H9 (cell line): ENCODE data around the gene TACR3. TPM values are rescaled to one million over a fixed set of nuclear protein-coding genes. Genes with fewer than 3 reads are reported as not detected.

Experiments
- DNase-seq: peaks from one replicate; pipeline ENCODE4 v3.0.0-alpha.2; 2017
- H2AFZ ChIP-seq: one replicate; pipeline ENCODE4 v1.6.1; 2013; ENCODE audit warnings: mild to moderate bottlenecking, low read length, control low read depth, moderate library complexity
- H2AK5ac ChIP-seq: 2 replicates; pipeline ENCODE4 v1.6.1; 2013; ENCODE audit warnings: low read length, control low read depth, mixed read lengths; ENCODE audit not compliant: insufficient read length
- H2BK120ac ChIP-seq: one replicate; pipeline ENCODE4 v1.6.1; 2013; ENCODE audit warnings: low read depth, mild to moderate bottlenecking, low read length, control low read depth, inconsistent platforms; ENCODE audit not compliant: poor library complexity, severe bottlenecking
- H2BK12ac ChIP-seq: 2 replicates; pipeline ENCODE4 v1.6.1; 2013; ENCODE audit warnings: low read length, control low read depth, mixed read lengths, low read depth; ENCODE audit not compliant: insufficient read length
- H2BK15ac ChIP-seq: 2 replicates; pipeline ENCODE4 v1.6.1; 2013; ENCODE audit warnings: low read depth, low read length, control low read depth
- H2BK20ac ChIP-seq: one replicate; pipeline ENCODE4 v1.6.1; 2013; ENCODE audit warnings: low read depth, mild to moderate bottlenecking, low read length, control low read depth, inconsistent platforms; ENCODE audit not compliant: poor library complexity, severe bottlenecking
- H2BK5ac ChIP-seq: 2 replicates; pipeline ENCODE4 v1.6.1; 2013; ENCODE audit warnings: low read length, control low read depth, mixed read lengths; ENCODE audit not compliant: insufficient read length
- H3K14ac ChIP-seq: 2 replicates; pipeline ENCODE4 v1.6.1; 2013; ENCODE audit warnings: low read length, control low read depth; ENCODE audit not compliant: insufficient read depth
- H3K18ac ChIP-seq: 2 replicates; pipeline ENCODE4 v1.6.1; 2013; ENCODE audit warnings: low read depth, mild to moderate bottlenecking, mixed read lengths, low read length, control low read depth; ENCODE audit not compliant: insufficient read length
- H3K23ac ChIP-seq: 2 replicates; pipeline ENCODE4 v1.6.1; 2013; ENCODE audit warnings: low read length, control low read depth, mixed read lengths, low read depth; ENCODE audit not compliant: insufficient read length
- H3K23me2 ChIP-seq: 2 replicates; pipeline ENCODE4 v1.6.1; 2013; ENCODE audit warnings: low read depth, mild to moderate bottlenecking, mixed read lengths, low read length, control low read depth; ENCODE audit not compliant: insufficient read length, poor library complexity, severe bottlenecking
- H3K27ac ChIP-seq: 2 replicates; pipeline ENCODE4 v1.5.1; 2013; ENCODE audit warnings: low read length, control low read depth, mixed read lengths, low read depth; ENCODE audit not compliant: insufficient read length
- H3K27me3 ChIP-seq: 2 replicates; pipeline ENCODE4 v1.6.1; 2013; ENCODE audit warnings: low read length, control low read depth, inconsistent platforms; ENCODE audit not compliant: insufficient read depth
- H3K4ac ChIP-seq: 2 replicates; pipeline ENCODE4 v1.6.1; 2013; ENCODE audit warnings: low read depth, mild to moderate bottlenecking, control low read depth, inconsistent platforms, low read length, moderate library complexity
- H3K4me1 ChIP-seq: 2 replicates; pipeline ENCODE4 v1.6.1; 2013; ENCODE audit warnings: low read length, control low read depth, inconsistent platforms; ENCODE audit not compliant: insufficient read depth
- H3K4me2 ChIP-seq: 2 replicates; pipeline ENCODE4 v1.6.1; 2013; ENCODE audit warnings: low read length, control low read depth, mixed read lengths; ENCODE audit not compliant: insufficient read length, insufficient read depth
- H3K56ac ChIP-seq: 2 replicates; pipeline ENCODE4 v1.6.1; 2013; ENCODE audit warnings: low read depth, mild to moderate bottlenecking, mixed read lengths, low read length, control low read depth; ENCODE audit not compliant: insufficient read length
- H3K79me1 ChIP-seq: 2 replicates; pipeline ENCODE4 v1.6.1; 2013; ENCODE audit warnings: low read depth, mild to moderate bottlenecking, moderate library complexity, low read length, control low read depth, inconsistent platforms; ENCODE audit not compliant: insufficient read depth, poor library complexity, severe bottlenecking
- H3K79me2 ChIP-seq: 2 replicates; pipeline ENCODE4 v1.6.1; 2013; ENCODE audit warnings: low read length, control low read depth, inconsistent platforms; ENCODE audit not compliant: insufficient read depth
- H3K9ac ChIP-seq: 2 replicates; pipeline ENCODE4 v1.6.1; 2013; ENCODE audit warnings: low read length, control low read depth, mixed read lengths; ENCODE audit not compliant: insufficient read length; ENCODE audit errors: extremely low read depth
- H3K9me3 ChIP-seq: one replicate; pipeline ENCODE4 v1.6.1; 2013; ENCODE audit warnings: low read depth, low read length, inconsistent platforms; ENCODE audit not compliant: control insufficient read depth
- H3T11ph ChIP-seq: one replicate; pipeline ENCODE4 v1.6.1; 2013; ENCODE audit warnings: mild to moderate bottlenecking, low read length, control low read depth, inconsistent platforms
- H4K20me1 ChIP-seq: one replicate; pipeline ENCODE4 v1.6.1; 2013; ENCODE audit not compliant: control insufficient read depth, insufficient read length, insufficient read depth
- H4K5ac ChIP-seq: 2 replicates; pipeline ENCODE4 v1.6.1; 2013; ENCODE audit warnings: low read depth, mild to moderate bottlenecking, mixed read lengths, low read length, control low read depth; ENCODE audit not compliant: insufficient read length
- H4K8ac ChIP-seq: replicated peaks from 2 replicates; pipeline ENCODE4 v1.6.1; 2013; ENCODE audit warnings: low read length, control low read depth, mixed read lengths, low read depth; ENCODE audit not compliant: insufficient read length
- H4K91ac ChIP-seq: 2 replicates; pipeline ENCODE4 v1.6.1; 2013; ENCODE audit warnings: low read depth, mild to moderate bottlenecking, moderate library complexity, mixed read lengths, low read length, control low read depth; ENCODE audit not compliant: insufficient read length
- H3K27ac Mint-ChIP-seq, 3 experiments: 2 replicates in 2 of 3; 3 replicates in 1 of 3; pipeline ENCODE4 v1.8.0; 2020 to 2021; ENCODE audit warnings: mixed read lengths in 3 of 3, mild to moderate bottlenecking in 1 of 3, moderate library complexity in 1 of 3
- H3K27me3 Mint-ChIP-seq: 2 replicates; pipeline ENCODE4 v1.8.0; 2021; ENCODE audit warnings: low read depth, mild to moderate bottlenecking, moderate library complexity, mixed read lengths
- H3K36me3 Mint-ChIP-seq, 3 experiments: 2 replicates in 2 of 3; 3 replicates in 1 of 3; pipeline ENCODE4 v1.8.0; 2020 to 2021; ENCODE audit warnings: low read depth in 3 of 3, mixed read lengths in 3 of 3; ENCODE audit not compliant: insufficient read depth in 1 of 3
- H3K4me1 Mint-ChIP-seq, 2 experiments: 2 replicates each; pipeline ENCODE4 v1.8.0; 2020; ENCODE audit warnings: mixed read lengths in 2 of 2
- H3K4me3 Mint-ChIP-seq, 2 experiments: 2 replicates in 1 of 2; 3 replicates in 1 of 2; pipeline ENCODE4 v1.8.0; 2020 to 2021; ENCODE audit warnings: mild to moderate bottlenecking in 2 of 2, mixed read lengths in 2 of 2, moderate library complexity in 1 of 2
- H3K9me3 Mint-ChIP-seq, 2 experiments: 2 replicates in 1 of 2; 3 replicates in 1 of 2; pipeline ENCODE4 v1.8.0; 2020; ENCODE audit warnings: mild to moderate bottlenecking in 2 of 2, mixed read lengths in 2 of 2, moderate library complexity in 1 of 2
- CTCF ChIP-seq: fragments of 200-600 bp; sonication (generic); conservative IDR thresholded peaks from 3 replicates; pipeline ENCODE4 v1.8.0; 2021; ENCODE audit warnings: antibody characterized with exemption, mild to moderate bottlenecking
- total RNA-seq: library from RNA; stranded (reverse); gene quantifications from 2 replicates; pipeline ENCODE4 v1.2.1, GENCODE V29; 2021

The TACR3 gene
- total RNA-seq, 1 experiment from 2014 or later = 0.44 TPM

DNA sequence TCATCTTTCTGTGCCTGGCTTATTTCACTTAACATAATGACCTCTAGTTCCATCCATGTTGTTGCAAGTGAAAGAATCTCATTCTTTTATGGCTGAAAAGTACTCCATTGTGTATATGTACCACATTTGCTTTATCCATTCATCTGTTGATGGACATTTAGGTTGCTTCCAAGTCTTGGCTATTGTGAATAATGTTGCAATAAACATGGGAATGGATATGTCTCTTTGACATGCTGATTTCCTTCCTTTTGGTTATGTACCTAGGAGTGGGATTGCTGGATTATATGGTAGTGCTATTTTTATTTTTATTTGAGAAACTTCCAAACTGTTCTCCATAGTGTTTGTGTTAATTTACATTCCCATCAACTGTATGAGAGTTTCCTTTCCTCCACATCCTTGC, 71.2 kb downstream of the TACR3 start:
- Mint-ChIP-seq H3K27me3 (no peaks in the 10 kb centered on the region), H3K4me3 (no peak overlapping the region), H3K36me3 (peaks cover 0 to 4% (median 0%) of the 10 kb centered on the region in 3 experiments; a peak in 1 of 7 replicates), H3K4me1 (no peaks in the 10 kb centered on the region), H3K27ac (no peak overlapping the region), H3K9me3 (peaks cover 0 to 2% of the 10 kb centered on the region in 2 experiments; a peak in 1 of 5 replicates)
- Histone ChIP-seq H2BK5ac (no peak overlapping the region), H3T11ph (no peak overlapping the region), H3K23ac (no peak overlapping the region), H3K27ac (no peak overlapping the region), H3K79me2 (no peaks in the 10 kb centered on the region), H3K14ac (no peak overlapping the region), H3K18ac (no peak overlapping the region), H2BK12ac (no peak overlapping the region), H3K4me1 (no peaks in the 10 kb centered on the region), H3K4me2 (no peak overlapping the region), H3K9ac (no peak overlapping the region), H2AK5ac (no peak overlapping the region), H4K8ac (no peak overlapping the region), H2BK20ac (no peak overlapping the region), H3K27me3 (no peaks in the 10 kb centered on the region), H3K9me3 (no peaks in the 10 kb centered on the region), H4K5ac (no peak overlapping the region), H3K4ac (no peak overlapping the region), H3K23me2 (no peaks in the 10 kb centered on the region), H4K91ac (no peak overlapping the region), H2AFZ (no peak overlapping the region), H2BK120ac (no peak overlapping the region), H3K79me1 (no peaks in the 10 kb centered on the region), H3K56ac (no peak overlapping the region), H4K20me1 (no peaks in the 10 kb centered on the region), H2BK15ac (no peak overlapping the region)
- no peak for DNase-seq
- no peak for TF ChIP-seq CTCF
